ENCODE measurements around the gene ETS2.

Gene ETS2

DNA sequence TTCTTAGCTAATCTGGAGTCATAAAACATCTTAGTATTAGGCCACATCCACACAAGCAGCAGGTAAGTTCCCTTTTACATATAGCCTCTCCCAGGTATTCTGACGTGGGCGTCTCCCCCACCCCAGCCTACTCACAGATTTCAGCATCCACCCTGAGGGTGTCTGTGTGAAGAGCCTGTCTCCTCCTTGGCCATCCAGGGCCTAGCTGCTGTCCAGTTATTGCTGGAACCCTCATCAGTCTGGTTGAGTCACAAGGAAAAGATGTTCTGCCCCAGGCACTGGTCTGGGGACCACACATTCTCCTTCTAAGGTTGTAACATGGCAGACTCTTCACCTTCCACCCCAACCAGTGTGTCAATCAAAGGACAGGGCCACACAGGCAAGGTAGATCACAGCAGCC, 57.6 kb downstream of the ETS2 start:
- no peak for DNase-seq

DNA sequence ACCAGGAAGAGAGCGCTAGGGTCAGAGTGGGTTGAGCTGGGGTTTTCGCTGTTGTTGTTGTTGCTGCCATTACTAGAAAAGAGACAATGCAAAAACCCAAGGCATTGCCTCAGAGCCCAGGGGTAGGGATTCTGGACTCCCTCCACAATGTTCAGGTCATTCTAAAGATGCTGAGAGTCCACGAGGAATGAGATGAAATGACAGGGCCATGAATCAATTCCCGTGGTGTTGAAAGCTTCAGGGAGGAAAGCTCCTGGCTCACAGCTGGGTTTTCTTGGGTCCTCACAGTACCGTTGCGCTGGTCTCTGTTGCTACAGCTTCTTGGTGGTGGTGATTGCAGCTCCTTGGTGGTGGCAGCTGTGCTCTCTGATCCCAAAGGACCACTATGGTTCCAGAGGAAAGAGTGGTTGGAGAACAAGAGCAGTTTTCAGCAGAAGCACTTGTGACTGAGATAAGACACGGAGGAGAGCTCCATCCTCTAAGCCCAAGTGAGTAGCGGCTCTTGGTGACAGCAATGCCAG, 58.2 kb downstream of the ETS2 start:
- no peak for DNase-seq

DNA sequence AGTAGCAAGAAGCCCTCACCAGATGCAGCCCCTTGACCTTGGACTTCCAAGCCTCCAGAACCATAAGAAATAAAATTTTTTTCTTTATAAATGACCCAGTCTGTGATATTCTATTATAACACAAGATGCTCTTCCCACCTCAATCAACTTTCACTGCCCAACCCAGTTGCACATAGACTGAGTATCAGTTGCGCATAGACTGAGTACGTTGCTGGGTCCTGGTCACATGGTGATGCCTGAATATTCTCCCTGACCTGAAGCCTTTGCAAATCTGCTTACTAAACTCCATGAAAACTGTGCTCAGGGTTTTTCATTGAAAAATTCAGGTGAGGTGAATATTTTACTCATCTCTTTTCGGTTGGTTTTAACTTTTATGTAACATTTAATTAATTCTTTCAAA, 59.2 kb downstream of the ETS2 start:
- no peak for DNase-seq

DNA sequence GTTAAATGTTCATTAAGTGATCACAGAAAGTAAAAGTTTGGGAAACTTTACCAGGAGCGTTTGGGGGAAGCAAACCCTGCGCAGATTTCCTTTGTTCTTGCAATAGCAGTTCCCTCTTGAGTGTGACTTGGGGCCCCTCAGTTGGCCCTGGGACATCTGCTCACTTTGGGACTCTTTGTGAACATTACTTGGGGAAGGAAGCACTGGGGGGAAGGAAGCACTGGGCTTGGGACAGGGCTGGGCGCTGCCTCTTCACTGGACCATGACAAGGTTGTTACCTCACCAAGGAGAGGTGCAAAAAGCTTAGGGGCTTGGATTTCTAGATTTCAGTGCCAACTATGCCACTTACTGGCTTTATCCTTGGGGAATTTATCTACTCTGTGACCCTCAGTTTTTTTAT, 63.5 kb downstream of the ETS2 start:
- no peak for DNase-seq

DNA sequence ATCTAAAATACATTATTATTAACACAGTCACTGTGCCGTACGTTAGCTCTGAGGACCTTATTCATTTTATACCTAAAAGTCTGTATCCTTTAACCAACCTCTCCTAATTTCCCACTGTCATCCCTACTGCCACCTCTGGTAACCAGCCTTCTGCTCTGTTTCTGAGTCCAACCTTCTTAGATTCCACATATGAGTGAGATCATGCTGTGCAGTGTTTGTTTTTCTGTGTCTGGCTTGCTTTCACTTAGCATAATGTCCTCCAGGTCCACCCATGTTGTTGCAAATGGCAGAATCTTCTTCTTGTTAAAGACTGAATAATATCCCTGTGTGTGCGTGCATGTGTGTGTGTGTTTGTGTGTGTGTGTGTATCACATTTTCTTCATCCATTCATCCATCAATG, 64.2 kb downstream of the ETS2 start:
- DNase-seq, result no peak

Data from activated T-cell treated with anti-CD3 and anti-CD28 coated beads for 4 hours (primary cell).